Spleen (tissue), 11 donors: ENCODE data around the gene TBX20. TPM values are rescaled to one million over a fixed set of nuclear protein-coding genes. Genes with fewer than 3 reads are reported as not detected.

Source experiments
- DNase-seq: peaks from one replicate; pipeline ENCODE4 v3.0.0-alpha.2; 2020
- H3K27ac ChIP-seq, 8 donors: fragments of 200-600 bp; sonication (generic) in 7 of 8; 1 replicate in 4 of 8; 2 replicates in 4 of 8; pipeline versions ENCODE4 v1.5.0 to v1.8.0; 2016 to 2021; ENCODE audit warnings: inconsistent platforms in 4 of 8, mild to moderate bottlenecking in 4 of 8, moderate library complexity in 1 of 8
- H3K27me3 ChIP-seq, 7 donors: fragments of 200-600 bp; sonication (generic) in 6 of 7; replicated peaks in 1 of 7; 1 replicate in 4 of 7; 2 replicates in 3 of 7; pipeline versions ENCODE4 v1.5.0 to v1.8.0; 2016 to 2021; ENCODE audit warnings: inconsistent platforms in 3 of 7, mild to moderate bottlenecking in 1 of 7
- H3K36me3 ChIP-seq, 6 donors: fragments of 200-600 bp; sonication (generic) in 5 of 6; 1 replicate in 4 of 6; 2 replicates in 2 of 6; pipeline versions ENCODE4 v1.5.0 to v1.8.0; 2016 to 2021; ENCODE audit warnings: inconsistent platforms in 2 of 6
- H3K4me1 ChIP-seq, 6 donors: fragments of 200-600 bp; sonication (generic) in 5 of 6; 1 replicate in 3 of 6; 2 replicates in 3 of 6; pipeline versions ENCODE4 v1.5.0 to v1.8.0; 2016 to 2021; ENCODE audit warnings: inconsistent platforms in 3 of 6
- H3K4me3 ChIP-seq, 8 donors: fragments of 200-600 bp; sonication (generic) in 7 of 8; 1 replicate in 4 of 8; 2 replicates in 4 of 8; pipeline versions ENCODE4 v1.5.0 to v1.8.0; 2016 to 2021; ENCODE audit warnings: inconsistent platforms in 4 of 8, mild to moderate bottlenecking in 4 of 8, moderate library complexity in 2 of 8
- H3K9me3 ChIP-seq, 8 donors: fragments of 200-600 bp; sonication (generic) in 7 of 8; 1 replicate in 4 of 8; 2 replicates in 4 of 8; pipeline versions ENCODE4 v1.5.0 to v1.8.0; 2016 to 2021; ENCODE audit warnings: inconsistent platforms in 4 of 8
- POLR2A ChIP-seq, 3 donors: fragments of 450-650 bp; IDR thresholded peaks; one replicate each; pipeline ENCODE4 v1.5.1; 2017; ENCODE audit warnings: antibody characterized with exemption in 3 of 3, mild to moderate bottlenecking in 1 of 3
- POLR2AphosphoS5 ChIP-seq, 3 donors: sonication (generic); formaldehyde crosslinking; IDR thresholded peaks; one replicate each; pipeline ENCODE4 v1.5.1; 2017; ENCODE audit warnings: antibody characterized with exemption in 3 of 3
- WGBS, 5 donors: extraction: QIAGEN DNeasy Blood & Tissue Kit in 3 of 5; methylation state at CpG; one replicate each; pipeline versions ENCODE4 v1.1.5 to v1.1.7; 2013 to 2018; 5-methylcytosine and 5-hydroxymethylcytosine counted together
- intact Hi-C: fragments of 100-400 bp; cut with DNase I; formaldehyde crosslinking; loops from one replicate; pipeline ENCODE4 v1.15.0; 2023; ENCODE audit warnings: low total_unique reads
- polyA plus RNA-seq, 3 donors: library from polyadenylated mRNA; stranded (reverse); fragments of 200-250 nt; gene quantifications; one replicate each; pipeline ENCODE4 v1.2.1, GENCODE V29; 2013
- total RNA-seq, 7 donors: library from RNA; depleted of rRNA in 3 of 7; stranded (reverse); fragments of >200 nt in 3 of 7; fragmentation: NEBNext Ultra II Directional in 4 of 7; extraction: Animal tissue kit (Norgen Biotek cat#: 25700) in 4 of 7; gene quantifications; one replicate each; pipeline versions ENCODE4 v1.1.0 to v1.2.1, GENCODE V29; 2016 to 2021
- TF ChIP-seq, protein P1 (sequence below), 11 experiments: fragments of 200-600 bp in 7 of 11; fragments of 450-650 bp in 4 of 11; sonication (generic) in 4 of 11; IDR thresholded peaks in 8 of 11; conservative IDR thresholded peaks in 3 of 11; 1 replicate in 7 of 11; 2 replicates in 4 of 11; pipeline versions ENCODE4 v1.4.0 to v1.8.0; 2016 to 2021; ENCODE audit warnings: antibody characterized with exemption in 11 of 11, inconsistent platforms in 4 of 11, mild to moderate bottlenecking in 1 of 11
- donor health status: healthy with polysubstance abuse.
- donor health status: DM: no; HTN: no; CAD: no; lungs with moderate emphysema.
- donor health status: DM: no; HTN: no; CAD: no.
- donor health status: Bipolar disorder and iron deficiency.
- donor health status: healthy.
- donor health status: DM: no; HTN: no; CAD: no.
- donor health status: DM: yes; HTN: yes; CAD: no.

Gene TBX20
- total and polyA plus RNA-seq, 10 donors: not detected

DNA sequence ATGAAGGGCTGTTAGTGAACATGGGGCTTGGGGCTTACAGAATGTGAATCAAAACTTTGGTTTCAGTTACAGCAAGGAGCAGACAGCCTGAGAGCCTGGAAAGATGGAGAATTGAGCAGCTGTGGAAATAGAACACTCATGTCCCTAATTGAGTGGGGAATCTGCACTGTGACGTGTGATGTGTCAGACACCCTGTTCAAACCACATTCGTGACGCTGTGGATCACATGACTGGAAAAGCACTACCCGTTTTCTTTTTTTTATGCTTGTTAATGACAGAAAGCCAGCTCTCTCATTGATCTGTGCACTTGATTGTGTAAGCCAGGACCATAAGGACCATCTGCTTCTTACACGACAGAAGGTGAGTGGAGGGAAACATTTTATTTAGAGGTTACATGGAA lies 15.1 kb upstream of the TBX20 start:
- no peak for TF ChIP-seq POLR2AphosphoS5 (IDR thresholded peaks at IDR 0.05)
- no peak for TF ChIP-seq POLR2A (IDR thresholded peaks at IDR 0.05)
- TF ChIP-seq, protein P1, sequence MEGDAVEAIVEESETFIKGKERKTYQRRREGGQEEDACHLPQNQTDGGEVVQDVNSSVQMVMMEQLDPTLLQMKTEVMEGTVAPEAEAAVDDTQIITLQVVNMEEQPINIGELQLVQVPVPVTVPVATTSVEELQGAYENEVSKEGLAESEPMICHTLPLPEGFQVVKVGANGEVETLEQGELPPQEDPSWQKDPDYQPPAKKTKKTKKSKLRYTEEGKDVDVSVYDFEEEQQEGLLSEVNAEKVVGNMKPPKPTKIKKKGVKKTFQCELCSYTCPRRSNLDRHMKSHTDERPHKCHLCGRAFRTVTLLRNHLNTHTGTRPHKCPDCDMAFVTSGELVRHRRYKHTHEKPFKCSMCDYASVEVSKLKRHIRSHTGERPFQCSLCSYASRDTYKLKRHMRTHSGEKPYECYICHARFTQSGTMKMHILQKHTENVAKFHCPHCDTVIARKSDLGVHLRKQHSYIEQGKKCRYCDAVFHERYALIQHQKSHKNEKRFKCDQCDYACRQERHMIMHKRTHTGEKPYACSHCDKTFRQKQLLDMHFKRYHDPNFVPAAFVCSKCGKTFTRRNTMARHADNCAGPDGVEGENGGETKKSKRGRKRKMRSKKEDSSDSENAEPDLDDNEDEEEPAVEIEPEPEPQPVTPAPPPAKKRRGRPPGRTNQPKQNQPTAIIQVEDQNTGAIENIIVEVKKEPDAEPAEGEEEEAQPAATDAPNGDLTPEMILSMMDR (IDR thresholded peaks at IDR 0.05 in 8 of 11, conservative IDR thresholded peaks at IDR 0.05 in 3 of 11): no peak
- Histone ChIP-seq H3K4me1 (no peaks in the 10 kb centered on the region), H3K9me3 (no peaks in the 10 kb centered on the region), H3K36me3 (no peaks in the 10 kb centered on the region), H3K27me3 (peaks cover 0 to 59% (median 1%) of the 10 kb centered on the region in 7 donors), H3K4me3 (no peak overlapping the region), H3K27ac (no peak overlapping the region)
- DNase-seq: no peak
- 59 to 72% (median 62%) methylated on average over 5 of the region's 5 CpGs for WGBS, 5 donors
- intact Hi-C loops: no loop called here

DNA sequence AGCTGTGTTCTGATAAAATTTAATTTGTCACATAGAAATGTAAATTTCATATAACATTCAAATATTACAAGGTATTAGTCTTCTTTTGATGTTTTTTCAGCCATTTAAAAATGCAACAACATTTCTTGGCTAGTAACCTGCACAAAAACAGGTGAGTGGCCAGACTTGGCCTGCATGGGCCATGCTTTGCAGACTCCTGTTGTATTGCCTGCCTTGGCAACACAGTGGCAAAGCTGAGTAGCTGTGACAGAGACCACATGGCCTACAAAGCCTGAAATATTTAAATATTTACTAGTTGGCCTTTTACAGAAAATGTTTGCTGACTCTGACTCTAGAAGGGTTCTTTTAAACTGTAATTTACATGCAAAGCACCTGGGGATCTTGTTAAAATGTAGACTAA lies 13.5 kb upstream of the TBX20 start:
- H3K9me3 ChIP-seq: no peaks in the 10 kb centered on the region
- no peak overlapping the region for H3K4me3 ChIP-seq
- intact Hi-C loops: no loop called here
- peaks cover 0 to 69% (median 14%) of the 10 kb centered on the region in 7 donors for H3K27me3 ChIP-seq
- H3K4me1 ChIP-seq: no peaks in the 10 kb centered on the region
- TF ChIP-seq, protein P1 (IDR thresholded peaks at IDR 0.05 in 8 of 11, conservative IDR thresholded peaks at IDR 0.05 in 3 of 11): no peak
- TF ChIP-seq POLR2AphosphoS5 (IDR thresholded peaks at IDR 0.05) (no peak), POLR2A (IDR thresholded peaks at IDR 0.05) (no peak)
- no peak overlapping the region for H3K27ac ChIP-seq
- no peaks in the 10 kb centered on the region for H3K36me3 ChIP-seq
- no peak for DNase-seq

DNA sequence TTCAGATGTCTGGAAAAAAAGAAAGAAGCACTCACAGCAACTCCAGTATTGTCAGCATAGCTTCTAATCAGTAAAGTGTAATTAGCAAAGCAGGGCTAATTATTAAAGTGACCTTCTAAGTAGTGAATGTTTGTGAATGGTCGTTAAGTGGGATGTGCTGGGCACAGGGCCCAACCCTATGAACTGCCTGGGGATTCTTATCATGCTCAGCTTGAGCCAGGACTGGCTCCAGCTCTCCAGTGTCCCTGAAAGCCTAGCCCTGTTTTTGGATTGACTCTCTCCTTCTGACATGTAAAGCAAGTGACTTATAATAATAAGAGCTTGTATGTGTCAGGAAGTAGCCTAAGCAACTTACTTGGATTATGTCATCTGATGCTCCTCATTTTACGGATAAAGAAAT lies 9.5 kb upstream of the TBX20 start:
- H3K9me3 ChIP-seq: no peaks in the 10 kb centered on the region
- intact Hi-C loops: no loop called here
- no peaks in the 10 kb centered on the region for H3K36me3 ChIP-seq
- peaks cover 0 to 16% (median 8%) of the 10 kb centered on the region in 6 donors for H3K4me1 ChIP-seq
- TF ChIP-seq, protein P1 (IDR thresholded peaks at IDR 0.05 in 8 of 11, conservative IDR thresholded peaks at IDR 0.05 in 3 of 11): no peak
- TF ChIP-seq POLR2A (IDR thresholded peaks at IDR 0.05) (no peak), POLR2AphosphoS5 (IDR thresholded peaks at IDR 0.05) (no peak)
- H3K27ac ChIP-seq: no peak overlapping the region
- no peak overlapping the region for H3K4me3 ChIP-seq
- H3K27me3 ChIP-seq: peaks cover 0 to 84% (median 54%) of the 10 kb centered on the region in 7 donors
- 41 to 45% (median 42%) methylated on average over 2 of the region's 2 CpGs for WGBS, 5 donors
- no peak for DNase-seq

DNA sequence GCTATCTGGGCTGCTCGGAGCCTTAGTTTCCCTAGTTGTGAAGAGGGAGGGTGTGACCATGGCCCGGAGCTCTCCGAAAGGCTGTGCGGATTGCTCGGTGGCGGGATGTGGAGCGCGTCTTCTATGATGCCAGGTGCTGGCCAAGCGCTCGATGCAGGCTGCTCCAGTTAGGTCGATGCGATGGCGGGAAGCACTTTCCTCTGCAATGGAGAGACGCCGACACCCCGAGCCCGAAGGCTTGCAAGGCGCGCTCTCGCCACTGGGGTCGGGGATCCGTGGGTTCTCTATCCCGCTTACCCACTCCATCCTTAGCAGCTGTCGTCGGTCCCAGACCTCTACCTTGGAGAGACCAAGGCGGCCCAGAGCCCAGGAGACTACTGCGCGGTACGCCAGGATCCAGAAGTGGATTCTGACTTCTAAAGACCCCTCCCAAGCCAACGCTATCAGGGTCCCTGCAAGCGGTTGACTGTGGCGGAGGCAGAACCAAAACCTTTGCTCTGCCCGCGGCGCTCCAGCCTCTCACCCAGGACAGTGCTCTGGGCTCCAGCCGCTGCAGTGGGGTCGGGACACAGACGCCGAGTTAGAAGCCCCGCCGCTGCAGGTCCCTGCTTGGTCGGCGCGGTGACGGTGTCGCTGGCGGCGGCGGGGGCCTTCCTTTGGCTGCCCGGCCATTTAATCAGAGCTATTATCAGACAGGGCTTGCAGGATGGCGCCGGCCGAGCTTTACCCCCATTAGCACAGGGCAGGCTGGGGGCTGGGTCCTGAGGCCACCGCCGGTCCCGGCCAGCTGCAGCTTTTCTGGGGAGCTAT lies 7.8 kb upstream of the TBX20 start:
- Histone ChIP-seq H3K27me3 (peaks cover 5 to 97% (median 71%) of the 10 kb centered on the region in 7 donors), H3K27ac (no peak overlapping the region), H3K4me1 (peaks cover 0 to 31% (median 20%) of the 10 kb centered on the region in 6 donors), H3K9me3 (peaks cover 0 to 9% (median 0%) of the 10 kb centered on the region in 8 donors), H3K4me3 (no peak overlapping the region), H3K36me3 (no peaks in the 10 kb centered on the region)
- no peak for TF ChIP-seq POLR2A (IDR thresholded peaks at IDR 0.05)
- TF ChIP-seq, protein P1 (IDR thresholded peaks at IDR 0.05 in 8 of 11, conservative IDR thresholded peaks at IDR 0.05 in 3 of 11): no peak
- DNase-seq: no peak
- intact Hi-C loops: no loop called here
- WGBS, 5 donors: 3 to 16% (median 6%) methylated on average over 20 to 56 of the region's 56 CpGs
